GM18520 (cell line): Measurements from ENCODE around the gene FBXL12.
"Not testable (repeated sequence)": the region's sequence is repeated elsewhere in the genome, so short reads cannot be mapped to it uniquely, and the experiment has no call there.

Experiments used
- ATAC-seq: cut with Tn5 transposase; IDR thresholded peaks from one replicate; pipeline ENCODE4 v1.9.1; 2021; ENCODE audit not compliant: unreplicated experiment

FBXL12 gene

DNA sequence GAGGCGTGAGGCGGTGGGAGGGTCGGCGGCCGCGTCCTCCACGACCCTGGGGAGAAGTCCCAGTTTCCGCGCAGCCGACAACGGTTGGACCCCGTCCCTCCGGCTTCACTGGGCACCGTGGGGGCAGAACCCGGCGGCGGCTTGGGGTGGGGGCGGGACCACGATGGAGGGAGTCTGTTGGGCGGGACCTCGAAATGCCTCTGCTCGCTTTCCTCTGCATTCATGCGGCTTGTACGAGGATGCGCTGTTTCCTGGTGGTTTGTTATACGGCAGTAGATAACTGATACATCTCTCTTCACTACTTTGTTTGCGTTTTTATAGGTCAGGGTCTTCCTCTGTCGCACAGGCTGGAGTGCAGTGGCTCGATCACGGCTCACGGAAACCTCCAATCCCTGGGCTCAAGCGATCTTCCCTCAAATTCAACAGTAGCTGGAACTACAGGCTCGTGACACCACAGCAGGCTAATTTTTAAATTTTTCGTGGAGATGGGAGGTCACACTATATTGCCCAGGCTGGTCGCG, 25.7 kb downstream of the FBXL12 start:
- ATAC-seq = no peak

DNA sequence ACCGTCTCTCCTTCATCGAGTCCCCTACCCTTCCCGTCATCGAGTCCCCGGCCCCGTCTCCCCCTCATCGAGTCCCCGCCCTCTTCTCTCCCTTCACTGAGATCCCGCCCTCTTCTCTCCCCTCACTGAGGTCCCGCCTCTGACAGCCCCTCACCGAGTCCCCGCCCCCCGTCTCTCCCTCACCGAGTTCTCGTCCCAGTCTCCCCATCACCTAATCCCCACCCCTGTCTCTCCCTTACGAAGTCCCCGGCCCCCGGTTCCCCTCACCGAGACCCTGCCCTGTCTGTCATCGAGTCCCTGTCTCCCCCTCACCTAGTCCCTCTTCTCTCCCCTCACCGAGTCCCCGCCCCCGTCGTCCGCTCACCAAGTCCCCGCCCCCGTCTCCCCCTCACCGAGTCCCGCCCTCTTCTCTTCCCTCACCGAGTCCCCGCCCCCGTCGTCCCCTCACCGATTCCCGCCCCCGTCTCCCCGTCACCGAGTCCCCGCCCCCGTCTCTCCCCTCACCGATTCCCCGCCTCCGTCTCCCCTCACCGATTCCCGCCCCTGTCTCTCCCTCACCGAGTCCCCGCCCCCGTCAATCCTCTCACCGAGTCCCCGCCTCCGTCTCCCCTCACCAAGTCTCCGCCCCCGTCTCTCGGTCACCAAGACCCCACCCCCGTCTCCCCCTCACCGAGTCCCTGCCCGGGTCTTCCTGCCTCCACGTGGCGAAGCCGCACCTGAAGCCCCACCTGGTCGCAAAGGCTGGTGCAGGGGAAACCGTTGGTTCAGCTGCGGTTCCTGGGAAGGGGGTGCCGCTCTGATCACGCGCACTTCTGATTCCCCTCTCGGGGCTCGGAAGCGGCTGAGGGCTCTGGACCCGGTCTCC, 26.4 kb downstream of the FBXL12 start:
- ATAC-seq = no peak

DNA sequence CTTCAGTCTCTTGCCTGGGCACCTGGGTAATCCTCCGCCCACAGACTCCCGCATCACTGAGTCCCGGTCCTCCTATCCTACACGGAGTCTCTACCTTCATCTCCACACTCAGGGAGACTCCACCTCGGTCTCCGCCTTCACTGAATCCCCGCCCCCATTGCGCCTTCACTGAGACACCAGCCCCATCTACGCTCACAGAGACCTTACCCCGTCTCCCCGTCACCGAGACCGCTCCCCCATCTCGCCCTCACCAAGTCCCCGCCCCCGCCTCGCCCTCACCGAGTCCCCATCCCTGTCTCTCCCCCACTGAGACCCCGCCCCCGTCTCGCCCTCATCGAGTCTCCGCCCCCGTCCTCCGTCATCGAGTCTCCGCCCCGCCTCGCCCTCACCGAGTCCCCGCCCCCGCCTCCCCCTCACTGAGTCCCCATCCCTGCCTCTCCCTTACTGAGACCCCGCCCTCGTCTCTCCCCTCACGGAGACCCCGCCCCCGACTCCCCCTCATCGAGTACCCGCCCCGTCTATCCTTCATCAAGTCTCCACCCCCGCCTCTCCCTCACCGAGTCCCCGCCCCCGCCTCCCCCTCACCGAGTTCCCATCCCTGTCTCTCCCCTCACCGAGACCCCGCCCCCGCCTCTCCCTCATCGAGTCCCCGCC, 27.2 kb downstream of the FBXL12 start:
- ATAC-seq = no peak

DNA sequence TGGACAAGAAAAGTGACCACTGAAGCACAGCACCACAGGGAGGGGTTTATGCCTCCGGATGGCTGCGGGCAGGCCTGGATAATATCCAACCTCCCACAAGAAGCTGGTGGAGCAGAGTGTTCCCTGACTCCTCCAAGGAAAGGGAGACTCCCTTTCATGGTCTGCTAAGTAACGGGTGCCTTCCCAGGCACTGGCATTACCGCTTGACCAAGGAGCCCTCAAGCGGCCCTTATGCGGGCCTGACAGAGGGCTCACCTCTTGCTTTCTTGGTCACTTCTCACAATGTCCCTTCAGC, 27.9 kb downstream of the FBXL12 start:
- not testable (repeated sequence) for ATAC-seq

DNA sequence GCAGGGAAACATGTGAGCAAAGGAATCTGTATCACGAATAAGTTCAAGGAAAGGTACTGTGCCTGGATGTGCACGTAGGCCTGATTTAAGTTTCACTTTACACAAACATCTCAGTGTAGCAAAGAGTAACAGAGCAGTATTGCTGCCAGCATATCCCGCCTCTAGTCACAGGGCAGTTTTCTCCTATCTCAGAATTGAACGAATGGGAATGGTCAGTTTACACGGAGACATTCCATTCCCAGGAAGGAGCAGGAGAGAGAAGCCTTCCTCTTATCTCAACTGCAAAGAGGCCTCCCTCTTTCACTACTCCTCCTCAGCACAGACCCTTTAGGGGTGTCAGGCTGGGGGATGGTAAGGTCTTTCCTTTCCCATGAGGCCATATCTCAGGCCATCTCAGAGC, 29.3 kb downstream of the FBXL12 start:
- not testable (repeated sequence) for ATAC-seq

DNA sequence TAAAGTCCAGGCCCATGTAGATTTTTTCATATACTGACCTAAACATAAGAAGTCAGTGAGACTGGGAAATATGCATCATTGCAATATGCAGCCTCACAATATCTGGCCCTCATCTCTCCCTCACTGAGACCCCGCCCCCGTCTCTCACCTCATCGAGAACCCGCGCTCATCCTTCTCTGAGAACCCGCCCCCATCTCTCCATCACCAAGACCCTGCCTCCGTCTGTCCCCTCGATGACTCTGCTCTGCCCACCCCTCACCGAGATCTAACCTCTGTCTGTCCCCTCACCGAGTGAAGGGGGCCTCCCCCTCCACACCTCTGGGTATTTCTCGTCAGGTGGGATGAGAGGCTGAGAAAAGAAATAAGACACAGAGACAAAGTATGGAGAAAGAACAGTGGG, 29.8 kb downstream of the FBXL12 start:
- ATAC-seq = no peak

DNA sequence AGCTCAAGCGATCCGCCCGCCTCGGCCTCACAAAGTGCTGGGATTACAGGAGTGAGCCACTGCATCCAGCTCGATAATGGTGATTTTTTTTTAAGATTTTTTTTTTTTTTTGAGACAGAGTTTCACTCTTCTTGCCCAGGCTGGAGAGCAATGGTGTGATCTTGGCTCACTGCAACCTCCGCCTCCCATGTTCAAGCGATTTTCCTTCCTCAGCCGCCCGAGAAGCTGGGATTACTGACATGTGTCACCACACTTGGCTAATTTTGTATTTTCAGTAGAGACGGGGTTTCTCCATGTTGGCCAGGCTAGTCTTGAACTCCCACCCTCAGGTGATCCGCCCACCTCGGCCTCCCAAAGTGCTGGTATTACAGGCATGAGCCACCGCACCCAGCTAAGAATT, 30.3 kb downstream of the FBXL12 start:
- not testable (repeated sequence) for ATAC-seq

DNA sequence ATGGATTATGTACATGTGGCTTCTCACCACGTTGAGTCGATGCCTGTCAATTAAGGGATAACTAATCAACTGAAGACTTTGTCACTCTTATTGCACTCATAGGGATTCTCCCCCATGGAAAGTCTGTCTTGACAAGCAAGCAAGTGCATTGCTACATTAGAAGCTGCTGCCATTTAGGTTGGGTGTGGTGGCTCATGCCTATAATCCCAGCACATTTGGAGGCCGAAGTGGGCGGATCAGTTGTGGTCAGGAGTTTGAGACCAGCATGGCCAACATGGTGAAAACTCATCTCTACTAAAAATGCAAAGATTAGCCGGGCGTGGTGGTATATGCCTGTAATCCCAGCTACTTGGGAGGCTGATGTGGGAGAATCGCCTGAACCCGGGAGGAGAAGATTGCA, 32.1 kb downstream of the FBXL12 start:
- no peak for ATAC-seq

DNA sequence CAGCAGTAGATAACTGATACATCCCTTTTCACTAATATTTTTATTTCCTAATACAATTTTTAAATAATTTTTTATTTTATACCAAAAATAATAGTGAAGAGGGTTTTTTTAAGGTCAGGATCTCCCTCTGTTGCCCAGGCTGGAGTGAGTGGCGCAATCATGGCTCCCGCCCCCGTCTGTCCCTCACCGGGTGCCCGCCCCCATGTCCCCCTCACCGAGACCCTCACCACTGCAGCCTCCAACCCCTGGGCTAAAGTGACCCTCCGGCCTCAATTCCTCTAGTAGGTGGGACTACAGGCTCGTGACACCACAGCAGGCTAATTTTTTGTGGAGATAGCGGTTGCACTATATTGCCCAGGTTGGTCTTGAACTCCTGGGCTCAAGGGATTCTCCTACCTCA, 32.5 kb downstream of the FBXL12 start:
- ATAC-seq = no peak

DNA sequence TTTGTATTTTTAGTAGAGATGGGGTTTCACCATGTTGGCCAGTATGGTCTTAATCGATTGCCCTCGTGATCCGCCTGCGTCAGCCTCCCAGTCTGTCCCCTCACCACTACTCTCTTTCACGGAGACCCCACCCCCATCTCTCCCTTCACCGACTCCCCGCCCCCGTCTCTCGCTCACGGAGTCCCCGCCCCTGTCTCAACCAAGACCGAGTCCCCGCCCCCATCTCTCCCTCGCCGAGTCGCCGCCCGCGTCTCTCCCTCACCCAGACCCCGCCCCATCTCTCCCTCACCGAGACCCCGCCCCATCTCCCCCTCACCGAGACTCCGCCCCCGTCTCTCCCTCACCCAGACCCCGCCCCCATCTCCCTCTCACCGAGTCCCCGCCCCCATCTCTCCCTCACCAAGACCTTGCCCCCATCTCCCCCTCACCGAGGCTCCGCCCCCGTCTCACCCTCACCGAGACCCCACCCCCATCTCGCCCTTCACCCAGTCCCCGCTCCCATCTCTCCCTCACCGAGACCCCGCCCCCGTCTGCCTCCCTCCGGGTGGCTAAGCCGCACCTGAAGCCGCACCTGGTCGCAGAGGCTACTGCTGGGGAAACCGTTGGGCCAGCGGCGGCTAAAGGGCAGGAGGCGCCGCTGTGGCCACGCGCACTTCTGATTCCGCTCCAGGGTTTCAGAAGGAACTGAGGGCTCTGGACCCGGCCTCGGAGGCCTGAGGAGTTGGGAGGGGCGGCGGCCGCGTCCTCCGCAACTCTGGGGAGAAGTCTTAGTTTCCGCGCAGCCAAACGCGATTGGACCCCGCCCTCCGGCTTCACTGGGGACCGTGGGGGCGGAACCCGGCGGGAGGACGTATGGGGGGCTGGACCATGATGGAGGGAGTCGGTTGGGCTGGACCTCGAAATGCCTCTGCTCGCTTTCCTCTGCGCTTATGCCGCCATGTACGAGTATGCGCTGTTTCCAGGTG, 33.2 kb downstream of the FBXL12 start:
- peak; percentile 53 for ATAC-seq

DNA sequence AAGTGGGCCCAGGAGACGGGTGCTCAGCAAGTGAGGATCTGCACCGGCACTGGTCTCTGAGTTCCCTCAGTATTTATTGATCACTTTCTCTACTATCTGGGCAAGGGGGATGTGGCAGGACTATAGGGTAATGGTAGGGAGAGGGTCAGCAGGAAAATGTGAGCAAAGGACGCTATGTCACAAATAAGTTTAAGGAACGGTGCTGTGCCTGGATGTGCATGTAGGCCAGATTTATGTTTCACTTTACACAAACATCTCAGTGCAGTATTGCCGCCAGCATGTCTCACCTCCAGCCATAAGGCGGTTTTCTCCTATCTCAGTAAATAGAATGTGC, 34.7 kb downstream of the FBXL12 start:
- not testable (repeated sequence) for ATAC-seq

DNA sequence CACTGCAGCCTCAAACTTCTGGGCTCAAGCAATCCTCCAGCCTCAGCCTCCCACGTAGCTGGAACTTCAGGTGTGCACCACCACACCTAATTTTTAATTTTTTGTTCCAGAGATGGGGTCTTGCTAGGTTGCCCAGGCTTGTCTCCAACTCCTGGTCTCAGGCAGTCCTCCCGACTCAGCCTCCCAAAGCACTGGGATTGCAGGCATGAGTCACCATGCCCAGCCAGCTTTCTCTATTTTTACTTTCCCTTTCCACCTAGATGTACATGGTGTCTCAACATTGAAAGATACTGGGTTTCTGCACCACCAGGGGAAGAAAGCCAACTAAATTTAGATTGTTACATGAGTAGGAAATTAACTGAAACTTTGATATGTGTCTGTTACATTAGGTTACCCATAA, 36.5 kb downstream of the FBXL12 start:
- no peak for ATAC-seq

DNA sequence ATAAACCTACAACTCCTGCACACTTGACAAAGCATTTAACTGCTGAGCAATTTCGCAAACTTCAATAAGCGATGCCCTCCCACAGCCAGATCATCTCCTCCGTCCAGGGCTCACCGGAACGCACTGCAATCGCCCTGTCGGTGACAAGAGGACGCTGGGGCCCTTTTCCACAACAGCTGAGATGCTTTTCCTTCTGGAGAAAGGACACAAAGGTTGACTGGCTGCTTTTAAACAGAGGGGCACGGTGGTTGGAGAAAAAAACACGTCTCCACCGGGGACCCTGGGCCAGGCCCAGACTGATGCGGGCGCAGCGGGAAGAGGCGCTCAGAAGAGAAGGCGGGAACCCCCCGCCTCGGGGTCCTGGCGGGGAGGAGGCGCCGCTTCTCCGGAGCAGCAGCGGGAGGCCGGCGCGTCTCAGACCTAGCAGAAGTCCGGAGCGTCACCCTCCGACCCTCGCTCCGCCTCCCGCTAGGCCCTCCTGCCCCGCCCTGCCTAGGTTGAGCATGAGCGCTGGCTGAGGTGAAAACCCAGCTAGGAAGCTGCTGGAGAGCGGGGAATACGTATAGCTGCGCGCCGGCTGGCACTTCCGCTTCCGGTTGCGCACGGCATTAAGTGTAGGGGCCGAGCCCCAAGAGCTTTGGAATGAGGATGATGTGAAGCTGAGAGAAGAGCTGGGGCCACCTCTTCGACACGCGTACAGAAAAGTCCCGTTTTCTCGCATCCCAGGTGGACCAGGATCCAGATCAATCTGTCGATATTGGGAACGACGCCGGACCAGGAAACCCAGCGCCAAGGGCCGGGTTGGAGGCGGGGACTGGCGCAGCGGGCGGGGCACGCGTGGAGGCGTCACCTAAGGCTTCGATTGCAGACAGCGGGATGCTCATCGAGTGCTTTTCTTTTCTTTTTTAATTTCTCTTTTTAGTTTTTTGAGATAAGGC, 50.4 kb downstream of the FBXL12 start, which contains the start of gene ZNF846:
ZNF846 (minus strand) TSS at position 564 of the 938 bp plus-strand sequence. CDS start 3,788 bp downstream, outside the sequence.
- ATAC-seq = peak; percentile 96
